Upper lobe of left lung (tissue), 4 donors: ENCODE results near the gene DOLPP1.

ENCODE experiments used
- EP300 ChIP-seq, 4 donors: sonication (generic); formaldehyde crosslinking; IDR thresholded peaks; one replicate each; pipeline ENCODE4 v1.5.1; 2017; ENCODE audit warnings: antibody characterized with exemption in 4 of 4, control low read depth in 2 of 4
- POLR2A ChIP-seq, 4 donors: fragments of 450-650 bp; IDR thresholded peaks; one replicate each; pipeline ENCODE4 v1.5.1; 2016 to 2017; ENCODE audit warnings: antibody characterized with exemption in 4 of 4, mild to moderate bottlenecking in 2 of 4
- POLR2AphosphoS5 ChIP-seq, 2 donors: sonication (generic); formaldehyde crosslinking; IDR thresholded peaks; one replicate each; pipeline ENCODE4 v1.5.1; 2017; ENCODE audit warnings: antibody characterized with exemption in 2 of 2
- TF ChIP-seq, protein P1 (sequence below), 6 experiments: fragments of 450-650 bp in 4 of 6; fragments of 200-600 bp in 2 of 6; sonication (generic) in 2 of 6; IDR thresholded peaks; one replicate each; pipeline ENCODE4 v1.5.1; 2016 to 2019; ENCODE audit warnings: antibody characterized with exemption in 6 of 6

DNA sequence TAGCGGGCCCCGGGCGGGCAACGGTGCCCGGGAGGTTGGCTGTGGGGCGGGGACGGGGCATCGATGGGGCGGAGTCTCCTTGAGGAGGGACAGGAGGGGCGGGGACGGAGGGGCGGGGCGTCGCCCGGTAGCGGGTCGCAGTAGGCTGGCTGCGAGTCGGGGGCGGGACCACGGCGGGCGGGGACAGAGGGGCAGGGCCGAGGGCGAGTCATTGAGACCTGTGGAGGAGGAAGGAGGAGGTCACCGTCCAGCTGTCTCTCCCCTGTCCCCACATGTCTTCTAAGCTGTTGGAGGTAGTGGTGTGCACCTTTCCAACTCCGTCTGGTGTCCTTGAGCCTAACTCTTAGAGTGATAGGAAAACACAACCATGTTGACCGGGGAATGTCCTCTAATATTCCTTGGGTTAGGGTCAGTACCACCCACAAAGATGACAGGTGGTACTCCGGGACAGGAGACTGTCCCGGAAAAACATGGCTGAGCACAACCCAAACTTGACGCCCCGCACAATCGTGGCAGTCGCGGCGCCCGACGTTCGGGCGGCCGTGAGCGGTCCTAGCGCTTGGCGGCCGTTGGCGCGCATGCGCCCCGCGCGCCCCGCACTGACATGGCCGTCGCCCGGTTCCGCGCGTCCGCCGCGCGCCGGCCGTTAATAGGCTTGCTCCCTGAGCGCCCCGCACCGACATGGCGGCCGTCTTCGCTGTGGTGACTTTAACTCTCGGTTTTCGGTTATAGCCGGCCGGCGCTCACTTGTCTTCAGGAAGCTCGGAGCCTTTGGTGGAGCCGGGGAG, 30.0 kb downstream of the DOLPP1 start, which contains the start of the genes CRAT and PTPA:
- TF ChIP-seq, protein P1, sequence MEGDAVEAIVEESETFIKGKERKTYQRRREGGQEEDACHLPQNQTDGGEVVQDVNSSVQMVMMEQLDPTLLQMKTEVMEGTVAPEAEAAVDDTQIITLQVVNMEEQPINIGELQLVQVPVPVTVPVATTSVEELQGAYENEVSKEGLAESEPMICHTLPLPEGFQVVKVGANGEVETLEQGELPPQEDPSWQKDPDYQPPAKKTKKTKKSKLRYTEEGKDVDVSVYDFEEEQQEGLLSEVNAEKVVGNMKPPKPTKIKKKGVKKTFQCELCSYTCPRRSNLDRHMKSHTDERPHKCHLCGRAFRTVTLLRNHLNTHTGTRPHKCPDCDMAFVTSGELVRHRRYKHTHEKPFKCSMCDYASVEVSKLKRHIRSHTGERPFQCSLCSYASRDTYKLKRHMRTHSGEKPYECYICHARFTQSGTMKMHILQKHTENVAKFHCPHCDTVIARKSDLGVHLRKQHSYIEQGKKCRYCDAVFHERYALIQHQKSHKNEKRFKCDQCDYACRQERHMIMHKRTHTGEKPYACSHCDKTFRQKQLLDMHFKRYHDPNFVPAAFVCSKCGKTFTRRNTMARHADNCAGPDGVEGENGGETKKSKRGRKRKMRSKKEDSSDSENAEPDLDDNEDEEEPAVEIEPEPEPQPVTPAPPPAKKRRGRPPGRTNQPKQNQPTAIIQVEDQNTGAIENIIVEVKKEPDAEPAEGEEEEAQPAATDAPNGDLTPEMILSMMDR (IDR thresholded peaks at IDR 0.05): peak in 2 of 6 experiments; percentile 32 to 38
- TF ChIP-seq POLR2A (IDR thresholded peaks at IDR 0.05): peak in 3 of 4 donors; percentile 82 to 95 (median 92)
- TF ChIP-seq EP300 (IDR thresholded peaks at IDR 0.05): no peak
- TF ChIP-seq POLR2AphosphoS5 (IDR thresholded peaks at IDR 0.05): peak; percentile 88 to 94
